PFSK-1 (cell line): ENCODE measurements around the gene AP5Z1.

Source experiments
- FOXP2 ChIP-seq: optimal IDR thresholded peaks from 2 replicates; pipeline ENCODE3; 2011; ENCODE audit warnings: borderline replicate concordance, control low read depth, inconsistent platforms; ENCODE audit not compliant: insufficient read depth; ENCODE audit errors: extremely low read length, extremely low read depth
- POLR2AphosphoS5 ChIP-seq: IDR thresholded peaks from 2 replicates; pipeline ENCODE4 v1.6.1; 2012; ENCODE audit warnings: low read depth, mild to moderate bottlenecking, control low read depth, low read length, moderate library complexity
- REST ChIP-seq, 2 experiments: IDR thresholded peaks; 2 replicates each; pipeline versions ENCODE4 v1.6.1 to v1.8.0; 2011 to 2012; ENCODE audit warnings: low read depth in 2 of 2, low read length in 2 of 2, control low read depth in 1 of 2, inconsistent platforms in 1 of 2, mild to moderate bottlenecking in 1 of 2, moderate library complexity in 1 of 2; ENCODE audit not compliant: insufficient read depth in 1 of 2
- SIN3A ChIP-seq: IDR thresholded peaks from 2 replicates; pipeline ENCODE4 v1.6.1; 2012; ENCODE audit warnings: mild to moderate bottlenecking, low read length, moderate library complexity, borderline replicate concordance; ENCODE audit not compliant: insufficient read depth
- TAF1 ChIP-seq: IDR thresholded peaks from 2 replicates; pipeline ENCODE4 v1.6.1; 2012; ENCODE audit warnings: low read length, control low read depth, borderline replicate concordance; ENCODE audit not compliant: insufficient read depth

The AP5Z1 gene

DNA sequence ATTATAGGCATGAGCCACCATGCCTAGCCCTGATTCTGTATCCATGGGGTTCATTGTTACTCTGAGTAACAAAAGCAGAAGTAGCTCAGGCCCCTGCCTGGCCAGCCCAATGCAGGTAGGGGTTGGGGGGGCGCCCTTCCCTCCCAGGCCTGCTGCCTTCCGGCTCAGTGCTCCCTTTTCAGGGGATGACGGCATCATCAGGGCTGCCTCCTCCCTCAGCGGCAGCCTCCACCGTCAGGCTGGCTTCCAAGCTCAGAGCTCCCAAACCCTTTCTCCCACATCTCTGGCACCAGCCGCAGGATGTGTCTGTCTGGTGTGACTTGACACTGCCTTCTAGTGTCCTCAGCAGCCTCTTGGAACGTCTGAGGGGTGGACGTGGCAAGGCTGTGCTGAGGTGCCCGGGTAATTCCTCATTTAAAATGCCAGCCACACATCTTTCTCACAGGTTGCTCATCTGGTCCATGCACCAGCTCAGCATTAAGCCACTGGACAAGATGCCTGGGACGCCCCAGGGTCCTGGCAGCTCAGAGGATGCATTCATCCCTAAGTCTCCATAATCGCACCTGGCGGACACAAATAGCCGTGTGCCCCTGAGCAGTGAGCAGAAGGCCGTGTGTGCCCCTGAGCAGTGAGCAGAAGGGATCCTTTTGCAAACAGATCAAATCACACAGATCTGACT, 48.2 kb downstream of the AP5Z1 start:
- no peak for TF ChIP-seq REST (IDR thresholded peaks at IDR 0.05; ENCODE audit: insufficient read depth in 1 of 2, low read depth in 2 of 2, low read length in 2 of 2)
- no peak for TF ChIP-seq POLR2AphosphoS5
- no peak for TF ChIP-seq FOXP2
- TF ChIP-seq SIN3A = no peak

- TF ChIP-seq POLR2AphosphoS5 (no peak), SIN3A (no peak), REST (IDR thresholded peaks at IDR 0.05; ENCODE audit: insufficient read depth in 1 of 2, low read depth in 2 of 2, low read length in 2 of 2) (no peak), FOXP2 (no peak), TAF1 (no peak)
Observed at GRCh38 chr7:4824120-4824775, 48.8 kb downstream of the AP5Z1 start.

DNA sequence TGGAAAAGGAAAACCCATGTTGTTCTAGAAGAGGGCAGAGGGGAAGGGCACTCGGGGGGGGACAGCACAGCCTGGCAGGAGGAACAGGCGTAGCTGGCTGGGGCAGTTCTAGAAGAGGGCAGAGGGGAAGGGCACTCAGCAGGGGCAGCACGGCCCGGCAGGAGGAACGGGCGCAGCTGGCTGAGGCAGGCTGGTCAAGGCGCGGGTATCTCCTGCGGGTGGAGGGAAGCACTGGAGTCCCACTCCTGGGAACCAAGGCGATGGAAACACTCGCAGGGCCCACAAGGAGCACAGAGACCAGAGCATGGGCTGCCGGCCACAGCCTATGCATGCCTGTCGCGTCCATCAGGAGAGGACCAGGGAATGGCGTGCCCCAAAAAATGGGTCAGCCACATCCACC, 49.7 kb downstream of the AP5Z1 start:
- no peak for TF ChIP-seq REST (IDR thresholded peaks at IDR 0.05; ENCODE audit: insufficient read depth in 1 of 2, low read depth in 2 of 2, low read length in 2 of 2)
- TF ChIP-seq FOXP2 = no peak
- TF ChIP-seq TAF1 = no peak
- TF ChIP-seq POLR2AphosphoS5 = no peak
- TF ChIP-seq SIN3A = no peak

- TF ChIP-seq SIN3A (no peak), TAF1 (no peak), REST (IDR thresholded peaks at IDR 0.05; ENCODE audit: insufficient read depth in 1 of 2, low read depth in 2 of 2, low read length in 2 of 2) (no peak), FOXP2 (no peak), POLR2AphosphoS5 (no peak)
Observed at GRCh38 chr7:4828720-4829383, 53.4 kb downstream of the AP5Z1 start.
